HepG2 (cell line): ENCODE measurements around the gene SWSAP1. TPM values are rescaled to one million over a fixed set of nuclear protein-coding genes. Genes with fewer than 3 reads are reported as not detected.

Experiments
- CENPX ChIP-seq: sonication (generic); formaldehyde crosslinking; IDR thresholded peaks from 2 replicates; pipeline ENCODE4 v1.9.0; 2021; ENCODE audit warnings: mild to moderate bottlenecking, missing genetic modification reagents, moderate library complexity
- GATA4 ChIP-seq: sonication (generic); IDR thresholded peaks from 2 replicates; pipeline ENCODE4 v1.6.1; 2016; ENCODE audit warnings: antibody characterized with exemption, low read depth, borderline replicate concordance
- MAZ ChIP-seq, 2 experiments: sonication (generic) in 1 of 2; formaldehyde crosslinking in 1 of 2; IDR thresholded peaks; 2 replicates each; pipeline versions ENCODE4 v1.5.0 to v1.6.1; 2012 to 2020; ENCODE audit warnings: low read depth in 2 of 2, mild to moderate bottlenecking in 2 of 2, borderline replicate concordance in 1 of 2, improper control_type of control experiment in 1 of 2, low read length in 1 of 2, missing genetic modification reagents in 1 of 2, moderate library complexity in 1 of 2
- PHB2 ChIP-seq: fragments of 450-650 bp; IDR thresholded peaks from 2 replicates; pipeline ENCODE4 v1.6.1; 2018; ENCODE audit not compliant: partially characterized antibody
- SKI ChIP-seq: fragments of 450-650 bp; IDR thresholded peaks from one replicate; pipeline ENCODE4 v1.6.1; 2018; ENCODE audit warnings: mild to moderate bottlenecking; ENCODE audit not compliant: partially characterized antibody
- TSC22D2 ChIP-seq: sonication (generic); formaldehyde crosslinking; IDR thresholded peaks from 2 replicates; pipeline ENCODE4 v1.5.1; 2020; ENCODE audit warnings: missing genetic modification reagents, mild to moderate bottlenecking, borderline replicate concordance
- ZKSCAN1 ChIP-seq: fragments of 150-350 bp; IDR thresholded peaks from 2 replicates; pipeline ENCODE4 v1.6.1; 2014; ENCODE audit warnings: low read length
- ZNF30 ChIP-seq: sonication (generic); formaldehyde crosslinking; IDR thresholded peaks from 2 replicates; pipeline ENCODE4 v1.5.0; 2020; ENCODE audit warnings: mild to moderate bottlenecking, missing genetic modification reagents
- ZNF382 ChIP-seq: sonication (generic); formaldehyde crosslinking; IDR thresholded peaks from 2 replicates; pipeline ENCODE4 v1.5.0; 2020; ENCODE audit warnings: missing genetic modification reagents, mild to moderate bottlenecking, borderline replicate concordance
- polyA plus RNA-seq, 8 experiments: library from polyadenylated mRNA; depleted of rRNA in 3 of 8; stranded (reverse) in 7 of 8; unstranded in 1 of 8; fragments of >200 nt; fragmentation: Illumina TruSeq in 4 of 8; extraction: Trizol in 4 of 8; gene quantifications; 2 replicates each; pipeline versions ENCODE4 v1.2.1 to v1.2.3, GENCODE V29; 2011 to 2016; ENCODE audit warnings: low read depth in 4 of 8, missing spikeins in 1 of 8, mixed read lengths in 1 of 8; ENCODE audit not compliant: insufficient read depth in 1 of 8
- total RNA-seq, 5 experiments: library from RNA; depleted of rRNA; stranded (reverse); fragments of >200 nt; fragmentation: Illumina TruSeq; extraction: Trizol; gene quantifications; 2 replicates each; pipeline ENCODE4 v1.2.3, GENCODE V29; 2016; ENCODE audit warnings: low read depth in 1 of 5
- TF ChIP-seq, protein P1 (sequence below): sonication (generic); formaldehyde crosslinking; IDR thresholded peaks from 2 replicates; pipeline ENCODE4 v1.4.0; 2020; ENCODE audit warnings: mild to moderate bottlenecking, missing genetic modification reagents
- TF ChIP-seq, protein P2 (sequence below): sonication (generic); formaldehyde crosslinking; IDR thresholded peaks from 2 replicates; pipeline ENCODE4 v1.4.0; 2020; ENCODE audit warnings: missing genetic modification reagents
- TF ChIP-seq, protein P3 (sequence below), 2 experiments: sonication (generic) in 1 of 2; formaldehyde crosslinking in 1 of 2; IDR thresholded peaks; 2 replicates each; pipeline versions ENCODE4 v1.4.0 to v1.6.1; 2016 to 2020; ENCODE audit warnings: borderline replicate concordance in 1 of 2, low read depth in 1 of 2, mild to moderate bottlenecking in 1 of 2, missing genetic modification reagents in 1 of 2
- TF ChIP-seq, protein P4 (sequence below): sonication (generic); formaldehyde crosslinking; IDR thresholded peaks from 2 replicates; pipeline ENCODE4 v1.8.1; 2023; ENCODE audit warnings: mild to moderate bottlenecking, missing genetic modification reagents

Gene SWSAP1
- total and polyA plus RNA-seq, 2 of the 13 experiments (the other 11 are each of a cell fraction or from before 2014, with no cell fraction given), result 2.7 to 3.3 TPM

DNA sequence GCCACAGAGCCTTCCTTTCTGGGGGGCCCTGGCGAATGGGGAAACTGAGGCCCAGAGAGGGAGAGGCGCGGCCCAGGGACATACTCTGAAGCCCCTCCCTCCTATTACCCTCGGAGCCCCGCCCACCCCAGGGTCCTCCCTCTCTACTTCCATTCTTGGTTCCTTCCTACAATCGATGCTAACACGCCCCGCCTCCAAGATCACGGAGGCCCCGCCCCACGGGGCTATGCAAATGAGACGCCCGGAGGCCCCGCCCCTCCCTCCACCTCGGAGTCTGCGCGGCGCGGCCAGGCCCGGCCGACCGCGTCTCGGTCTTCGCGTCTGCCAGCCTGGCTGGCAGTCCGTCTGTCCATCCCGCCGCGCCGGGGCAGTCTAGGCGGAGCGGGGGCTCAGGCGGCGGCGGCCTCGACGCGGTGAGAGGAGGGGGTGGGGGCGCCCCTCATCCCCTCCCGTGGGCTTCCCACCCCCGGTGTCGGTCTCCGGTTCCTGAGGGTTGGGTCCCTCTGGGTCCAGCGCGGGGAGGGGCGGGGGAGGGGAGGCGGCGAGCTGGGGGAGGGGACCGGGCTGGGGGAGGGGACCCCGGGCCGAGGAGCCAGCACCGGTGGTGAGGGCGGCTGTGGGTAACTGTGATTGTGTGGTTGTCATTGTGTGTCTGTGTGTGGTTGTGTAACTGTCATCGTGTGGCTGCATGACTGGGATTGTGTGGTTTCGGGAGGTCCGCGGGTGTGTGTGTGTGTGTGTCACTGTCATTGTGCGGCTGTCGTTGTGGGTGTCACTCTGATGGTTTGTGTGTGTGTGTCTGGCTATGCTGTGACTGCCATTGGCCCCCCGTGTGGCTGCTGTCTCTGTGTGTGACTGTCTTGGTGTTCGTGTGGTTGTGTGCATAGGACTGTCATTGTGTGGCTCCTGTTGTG, 19.0 kb upstream of the SWSAP1 start, which contains the start of gene PLPPR2 (continued):
- TF ChIP-seq, protein P1, sequence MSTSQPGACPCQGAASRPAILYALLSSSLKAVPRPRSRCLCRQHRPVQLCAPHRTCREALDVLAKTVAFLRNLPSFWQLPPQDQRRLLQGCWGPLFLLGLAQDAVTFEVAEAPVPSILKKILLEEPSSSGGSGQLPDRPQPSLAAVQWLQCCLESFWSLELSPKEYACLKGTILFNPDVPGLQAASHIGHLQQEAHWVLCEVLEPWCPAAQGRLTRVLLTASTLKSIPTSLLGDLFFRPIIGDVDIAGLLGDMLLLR, result no peak
- TF ChIP-seq, protein P2, sequence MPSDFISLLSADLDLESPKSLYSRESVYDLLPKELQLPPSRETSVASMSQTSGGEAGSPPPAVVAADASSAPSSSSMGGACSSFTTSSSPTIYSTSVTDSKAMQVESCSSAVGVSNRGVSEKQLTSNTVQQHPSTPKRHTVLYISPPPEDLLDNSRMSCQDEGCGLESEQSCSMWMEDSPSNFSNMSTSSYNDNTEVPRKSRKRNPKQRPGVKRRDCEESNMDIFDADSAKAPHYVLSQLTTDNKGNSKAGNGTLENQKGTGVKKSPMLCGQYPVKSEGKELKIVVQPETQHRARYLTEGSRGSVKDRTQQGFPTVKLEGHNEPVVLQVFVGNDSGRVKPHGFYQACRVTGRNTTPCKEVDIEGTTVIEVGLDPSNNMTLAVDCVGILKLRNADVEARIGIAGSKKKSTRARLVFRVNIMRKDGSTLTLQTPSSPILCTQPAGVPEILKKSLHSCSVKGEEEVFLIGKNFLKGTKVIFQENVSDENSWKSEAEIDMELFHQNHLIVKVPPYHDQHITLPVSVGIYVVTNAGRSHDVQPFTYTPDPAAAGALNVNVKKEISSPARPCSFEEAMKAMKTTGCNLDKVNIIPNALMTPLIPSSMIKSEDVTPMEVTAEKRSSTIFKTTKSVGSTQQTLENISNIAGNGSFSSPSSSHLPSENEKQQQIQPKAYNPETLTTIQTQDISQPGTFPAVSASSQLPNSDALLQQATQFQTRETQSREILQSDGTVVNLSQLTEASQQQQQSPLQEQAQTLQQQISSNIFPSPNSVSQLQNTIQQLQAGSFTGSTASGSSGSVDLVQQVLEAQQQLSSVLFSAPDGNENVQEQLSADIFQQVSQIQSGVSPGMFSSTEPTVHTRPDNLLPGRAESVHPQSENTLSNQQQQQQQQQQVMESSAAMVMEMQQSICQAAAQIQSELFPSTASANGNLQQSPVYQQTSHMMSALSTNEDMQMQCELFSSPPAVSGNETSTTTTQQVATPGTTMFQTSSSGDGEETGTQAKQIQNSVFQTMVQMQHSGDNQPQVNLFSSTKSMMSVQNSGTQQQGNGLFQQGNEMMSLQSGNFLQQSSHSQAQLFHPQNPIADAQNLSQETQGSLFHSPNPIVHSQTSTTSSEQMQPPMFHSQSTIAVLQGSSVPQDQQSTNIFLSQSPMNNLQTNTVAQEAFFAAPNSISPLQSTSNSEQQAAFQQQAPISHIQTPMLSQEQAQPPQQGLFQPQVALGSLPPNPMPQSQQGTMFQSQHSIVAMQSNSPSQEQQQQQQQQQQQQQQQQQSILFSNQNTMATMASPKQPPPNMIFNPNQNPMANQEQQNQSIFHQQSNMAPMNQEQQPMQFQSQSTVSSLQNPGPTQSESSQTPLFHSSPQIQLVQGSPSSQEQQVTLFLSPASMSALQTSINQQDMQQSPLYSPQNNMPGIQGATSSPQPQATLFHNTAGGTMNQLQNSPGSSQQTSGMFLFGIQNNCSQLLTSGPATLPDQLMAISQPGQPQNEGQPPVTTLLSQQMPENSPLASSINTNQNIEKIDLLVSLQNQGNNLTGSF (CRISPR knock-in tag), result no peak
- TF ChIP-seq PHB2, result no peak
- TF ChIP-seq, protein P3, sequence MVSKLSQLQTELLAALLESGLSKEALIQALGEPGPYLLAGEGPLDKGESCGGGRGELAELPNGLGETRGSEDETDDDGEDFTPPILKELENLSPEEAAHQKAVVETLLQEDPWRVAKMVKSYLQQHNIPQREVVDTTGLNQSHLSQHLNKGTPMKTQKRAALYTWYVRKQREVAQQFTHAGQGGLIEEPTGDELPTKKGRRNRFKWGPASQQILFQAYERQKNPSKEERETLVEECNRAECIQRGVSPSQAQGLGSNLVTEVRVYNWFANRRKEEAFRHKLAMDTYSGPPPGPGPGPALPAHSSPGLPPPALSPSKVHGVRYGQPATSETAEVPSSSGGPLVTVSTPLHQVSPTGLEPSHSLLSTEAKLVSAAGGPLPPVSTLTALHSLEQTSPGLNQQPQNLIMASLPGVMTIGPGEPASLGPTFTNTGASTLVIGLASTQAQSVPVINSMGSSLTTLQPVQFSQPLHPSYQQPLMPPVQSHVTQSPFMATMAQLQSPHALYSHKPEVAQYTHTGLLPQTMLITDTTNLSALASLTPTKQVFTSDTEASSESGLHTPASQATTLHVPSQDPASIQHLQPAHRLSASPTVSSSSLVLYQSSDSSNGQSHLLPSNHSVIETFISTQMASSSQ (IDR thresholded peaks at IDR 0.05; ENCODE audit: low read depth), result no peak
- TF ChIP-seq, protein P3 (CRISPR knock-in tag; IDR thresholded peaks at IDR 0.05; ENCODE audit: borderline replicate concordance), result 0 out of 2 replicates have a peak, but pooled peaks have one; percentile 25
- TF ChIP-seq CENPX (CRISPR knock-in tag), result no peak
- no peak for TF ChIP-seq TSC22D2 (CRISPR knock-in tag)
- no peak for TF ChIP-seq ZNF382
- TF ChIP-seq SKI, result peak; percentile 22
- TF ChIP-seq MAZ (IDR thresholded peaks at IDR 0.05; ENCODE audit: borderline replicate concordance, low read depth, low read length), result no peak
- TF ChIP-seq MAZ (CRISPR knock-in tag; IDR thresholded peaks at IDR 0.05; ENCODE audit: low read depth), result 0 out of 2 replicates have a peak, but pooled peaks have one; percentile 30
- no peak for TF ChIP-seq GATA4
- TF ChIP-seq, protein P4, sequence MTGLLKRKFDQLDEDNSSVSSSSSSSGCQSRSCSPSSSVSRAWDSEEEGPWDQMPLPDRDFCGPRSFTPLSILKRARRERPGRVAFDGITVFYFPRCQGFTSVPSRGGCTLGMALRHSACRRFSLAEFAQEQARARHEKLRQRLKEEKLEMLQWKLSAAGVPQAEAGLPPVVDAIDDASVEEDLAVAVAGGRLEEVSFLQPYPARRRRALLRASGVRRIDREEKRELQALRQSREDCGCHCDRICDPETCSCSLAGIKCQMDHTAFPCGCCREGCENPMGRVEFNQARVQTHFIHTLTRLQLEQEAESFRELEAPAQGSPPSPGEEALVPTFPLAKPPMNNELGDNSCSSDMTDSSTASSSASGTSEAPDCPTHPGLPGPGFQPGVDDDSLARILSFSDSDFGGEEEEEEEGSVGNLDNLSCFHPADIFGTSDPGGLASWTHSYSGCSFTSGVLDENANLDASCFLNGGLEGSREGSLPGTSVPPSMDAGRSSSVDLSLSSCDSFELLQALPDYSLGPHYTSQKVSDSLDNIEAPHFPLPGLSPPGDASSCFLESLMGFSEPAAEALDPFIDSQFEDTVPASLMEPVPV (CRISPR knock-in tag), result no peak
- no peak for TF ChIP-seq ZNF30
- no peak for TF ChIP-seq ZKSCAN1
